ENCODE results near the gene ABLIM2. TPM values are rescaled to one million over a fixed set of nuclear protein-coding genes. Genes with fewer than 3 reads are reported as not detected.

The ABLIM2 gene
- total RNA-seq, 2 donors from 2014 or later, result 6.0 to 20.8 TPM

- no peak overlapping the region for H3K27ac ChIP-seq
- H3K4me1 ChIP-seq, result no peaks in the 10 kb centered on the region
- no peaks in the 10 kb centered on the region for H3K36me3 ChIP-seq (replicated peaks in 1 of 2; ENCODE audit: insufficient read depth in 1 of 2, low read depth in 2 of 2)
- no peak for DNase-seq
- TF ChIP-seq CTCF (IDR thresholded peaks at IDR 0.05) (no peak), POLR2A (IDR thresholded peaks at IDR 0.05) (no peak)
- no peak for ATAC-seq
- 84% methylated on average over 11 to 12 of the region's 12 CpGs for WGBS, 2 donors
- intact Hi-C loops (cut with DNase I), result no loop called here
- H3K4me3 ChIP-seq, result no peak overlapping the region
- no peaks in the 10 kb centered on the region for H3K9me3 ChIP-seq
- no peaks in the 10 kb centered on the region for H3K27me3 ChIP-seq
Observed at GRCh38 chr4:8136529-8136928, 22.1 kb downstream of the ABLIM2 start.

GRCh38 chr4:8135666-8136065 is 22.9 kb downstream of the ABLIM2 start:
- TF ChIP-seq CTCF (IDR thresholded peaks at IDR 0.05), result no peak
- no peak for TF ChIP-seq POLR2A (IDR thresholded peaks at IDR 0.05)
- intact Hi-C loops (cut with DNase I), result no loop called here
- no peak for ATAC-seq
- 87 to 91% methylated on average over 15 of the region's 15 CpGs for WGBS, 2 donors
- Histone ChIP-seq H3K4me3 (no peak overlapping the region), H3K27ac (no peak overlapping the region), H3K4me1 (no peaks in the 10 kb centered on the region), H3K36me3 (replicated peaks in 1 of 2; ENCODE audit: insufficient read depth in 1 of 2, low read depth in 2 of 2) (no peaks in the 10 kb centered on the region), H3K27me3 (no peaks in the 10 kb centered on the region), H3K9me3 (no peaks in the 10 kb centered on the region)
- no peak for DNase-seq

GRCh38 chr4:8133897-8134563 is 24.6 kb downstream of the ABLIM2 start:
- DNase-seq, result no peak
- TF ChIP-seq CTCF (IDR thresholded peaks at IDR 0.05), result no peak
- Histone ChIP-seq H3K27ac (no peak overlapping the region), H3K36me3 (replicated peaks in 1 of 2; ENCODE audit: insufficient read depth in 1 of 2, low read depth in 2 of 2) (no peaks in the 10 kb centered on the region), H3K4me3 (no peak overlapping the region), H3K27me3 (no peaks in the 10 kb centered on the region), H3K9me3 (no peaks in the 10 kb centered on the region), H3K4me1 (no peaks in the 10 kb centered on the region)
- WGBS, 2 donors, result 69 to 86% methylated on average over 23 to 25 of the region's 26 CpGs
- intact Hi-C loops (cut with DNase I), result no loop called here
- no peak for ATAC-seq

- intact Hi-C loops (cut with DNase I), result no loop called here
- no peak overlapping the region for H3K4me3 ChIP-seq
- H3K27ac ChIP-seq, result no peak overlapping the region
- H3K27me3 ChIP-seq, result no peaks in the 10 kb centered on the region
- H3K9me3 ChIP-seq, result no peaks in the 10 kb centered on the region
- WGBS, 2 donors, result 86 to 87% methylated on average over 26 to 27 of the region's 27 CpGs
- no peak for DNase-seq
- no peaks in the 10 kb centered on the region for H3K36me3 ChIP-seq (replicated peaks in 1 of 2; ENCODE audit: insufficient read depth in 1 of 2, low read depth in 2 of 2)
- ATAC-seq, result no peak
- H3K4me1 ChIP-seq, result no peaks in the 10 kb centered on the region
- TF ChIP-seq CTCF (IDR thresholded peaks at IDR 0.05), result no peak
- TF ChIP-seq POLR2A (IDR thresholded peaks at IDR 0.05), result no peak
Observed at GRCh38 chr4:8132947-8133705, 25.5 kb downstream of the ABLIM2 start.

All from body of pancreas (tissue), 4 donors.